Panc1 (cell line): ENCODE measurements around the gene LATS2. TPM values are rescaled to one million over a fixed set of nuclear protein-coding genes. Genes with fewer than 3 reads are reported as not detected.

ENCODE experiments used
- ATAC-seq: fragments of 200-7000 bp; cut with Tn5 transposase; 2 replicates; pipeline ENCODE4 v1.9.1; 2020; ENCODE audit warnings: mild to moderate bottlenecking, moderate library complexity
- BruUV-seq: library from RNA; stranded (reverse); fragments of 400-500 nt; replicated peaks from 2 replicates; lab custom pipeline; 2021; lab: Mats Ljungman, UMichigan
- CTCF ChIA-PET: fragments of 300-600 bp; sonication (Branson Sonifier 250); formaldehyde crosslinking; loops from one replicate; lab custom pipeline; 2022; ENCODE audit warnings: antibody characterized with exemption; lab: Charles Lee
- POLR2A ChIA-PET: fragments of 300-600 bp; sonication (Branson Sonifier 250); formaldehyde crosslinking; loops from one replicate; lab custom pipeline; 2022; ENCODE audit warnings: antibody characterized with exemption; lab: Charles Lee
- DNase-seq: peaks from one replicate; pipeline ENCODE4 v3.0.0-alpha.2; 2010; ENCODE audit warnings: low read depth, low spot score
- H3K27ac ChIP-seq: 2 replicates; pipeline ENCODE4 v1.5.1; 2011; ENCODE audit warnings: mild to moderate bottlenecking, low read length, inconsistent platforms
- H3K27me3 ChIP-seq: fragments of 200-500 bp; sonication (Bioruptor generic); 2 replicates; pipeline ENCODE4 v1.6.0; 2014; ENCODE audit warnings: low read length, inconsistent platforms; ENCODE audit not compliant: control insufficient read depth, insufficient read depth
- H3K36me3 ChIP-seq: fragments of 200-500 bp; sonication (Bioruptor generic); 2 replicates; pipeline ENCODE4 v1.5.1; 2014; ENCODE audit warnings: inconsistent platforms, mild to moderate bottlenecking, low read length, moderate library complexity; ENCODE audit not compliant: control insufficient read depth, insufficient read depth
- H3K4me1 ChIP-seq: 2 replicates; pipeline ENCODE4 v1.5.1; 2011; ENCODE audit warnings: inconsistent platforms, mild to moderate bottlenecking, low read length, moderate library complexity; ENCODE audit not compliant: control insufficient read depth, insufficient read depth
- H3K4me3 ChIP-seq, 2 experiments: 2 replicates each; pipeline ENCODE4 v1.5.1; 2011 to 2012; ENCODE audit warnings: low read depth in 2 of 2, low read length in 2 of 2, mild to moderate bottlenecking in 2 of 2, inconsistent platforms in 1 of 2, moderate library complexity in 1 of 2
- H3K9me3 ChIP-seq: fragments of 200-500 bp; sonication (Bioruptor generic); 2 replicates; pipeline ENCODE4 v1.5.1; 2014; ENCODE audit warnings: low read depth, mild to moderate bottlenecking, inconsistent platforms, low read length, moderate library complexity; ENCODE audit not compliant: control insufficient read depth, insufficient read depth
- POLR2AphosphoS5 ChIP-seq: IDR thresholded peaks from 2 replicates; pipeline ENCODE4 v1.6.1; 2012; ENCODE audit warnings: mild to moderate bottlenecking, low read depth, low read length, moderate library complexity
- SIN3A ChIP-seq: IDR thresholded peaks from 2 replicates; pipeline ENCODE4 v1.6.1; 2012; ENCODE audit warnings: low read depth, mild to moderate bottlenecking, low read length, moderate library complexity, borderline replicate concordance; ENCODE audit not compliant: insufficient read depth
- TCF7L2 ChIP-seq: IDR thresholded peaks from 2 replicates; pipeline ENCODE4 v1.6.1; 2011; ENCODE audit warnings: mild to moderate bottlenecking, low read depth, low read length, inconsistent platforms
- in situ Hi-C: cut with HindIII; loops from 2 replicates; pipeline ENCODE4 v1.10.0; 2016; ENCODE audit warnings: low sequenced_read_pairs, low pct_unique_long_range_greater_than_20kb
- intact Hi-C: fragments of 100-400 bp; cut with micrococcal nuclease; formaldehyde crosslinking; loops from one replicate; pipeline ENCODE4 v1.10.0; 2022; ENCODE audit not compliant: unreplicated experiment
- total RNA-seq: library from RNA; stranded (reverse); gene quantifications from one replicate; pipeline ENCODE4 v1.2.1, GENCODE V29; 2021; ENCODE audit not compliant: unreplicated experiment
- TF ChIP-seq, protein P1 (sequence below), 2 experiments: IDR thresholded peaks; 2 replicates each; pipeline ENCODE4 v1.6.1; 2011 to 2012; ENCODE audit warnings: low read depth in 2 of 2, control low read depth in 1 of 2, low read length in 1 of 2, mild to moderate bottlenecking in 1 of 2, moderate library complexity in 1 of 2; ENCODE audit not compliant: insufficient read depth in 1 of 2
- TF ChIP-seq, protein P2 (sequence below): fragments of 450-650 bp; IDR thresholded peaks from 2 replicates; pipeline ENCODE4 v1.5.1; 2017; ENCODE audit warnings: mild to moderate bottlenecking

Gene LATS2
- total RNA-seq, 1 experiment from 2014 or later = 24.5 TPM

DNA sequence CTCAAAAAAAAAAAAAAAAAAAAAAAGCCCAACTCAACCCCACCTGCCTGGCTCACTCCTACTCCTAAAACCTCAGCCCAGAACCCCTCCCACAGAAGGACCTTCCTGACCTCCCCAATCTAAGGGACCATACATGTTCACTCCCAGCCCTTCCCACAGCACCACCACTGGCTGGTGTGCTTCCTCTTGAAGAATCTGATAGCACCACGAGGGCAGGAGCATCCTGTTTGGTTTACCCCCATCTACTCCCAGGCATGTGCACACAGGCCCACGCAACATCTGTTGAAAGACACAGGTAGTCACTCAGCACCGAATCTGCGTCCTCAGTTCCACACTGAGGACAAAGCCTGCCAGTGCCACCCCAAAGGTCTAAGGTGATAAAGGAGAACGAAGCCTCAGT is 8.2 kb downstream of the LATS2 start:
- no peak for ATAC-seq
- Histone ChIP-seq H3K36me3 (no peaks in the 10 kb centered on the region), H3K4me3 (no peak overlapping the region), H3K9me3 (no peaks in the 10 kb centered on the region), H3K27ac (no peak overlapping the region), H3K4me1 (peaks cover 6% of the 10 kb centered on the region), H3K27me3 (no peaks in the 10 kb centered on the region)
- in situ Hi-C loops (no loop called here), intact Hi-C loops (no loop called here)
- no TSS peak for BruUV-seq
- ChIA-PET POLR2A (no interaction called here), CTCF (no interaction called here)
- DNase-seq = no peak
- TF ChIP-seq TCF7L2 (no peak), POLR2AphosphoS5 (no peak), SIN3A (no peak)
- TF ChIP-seq, protein P1, sequence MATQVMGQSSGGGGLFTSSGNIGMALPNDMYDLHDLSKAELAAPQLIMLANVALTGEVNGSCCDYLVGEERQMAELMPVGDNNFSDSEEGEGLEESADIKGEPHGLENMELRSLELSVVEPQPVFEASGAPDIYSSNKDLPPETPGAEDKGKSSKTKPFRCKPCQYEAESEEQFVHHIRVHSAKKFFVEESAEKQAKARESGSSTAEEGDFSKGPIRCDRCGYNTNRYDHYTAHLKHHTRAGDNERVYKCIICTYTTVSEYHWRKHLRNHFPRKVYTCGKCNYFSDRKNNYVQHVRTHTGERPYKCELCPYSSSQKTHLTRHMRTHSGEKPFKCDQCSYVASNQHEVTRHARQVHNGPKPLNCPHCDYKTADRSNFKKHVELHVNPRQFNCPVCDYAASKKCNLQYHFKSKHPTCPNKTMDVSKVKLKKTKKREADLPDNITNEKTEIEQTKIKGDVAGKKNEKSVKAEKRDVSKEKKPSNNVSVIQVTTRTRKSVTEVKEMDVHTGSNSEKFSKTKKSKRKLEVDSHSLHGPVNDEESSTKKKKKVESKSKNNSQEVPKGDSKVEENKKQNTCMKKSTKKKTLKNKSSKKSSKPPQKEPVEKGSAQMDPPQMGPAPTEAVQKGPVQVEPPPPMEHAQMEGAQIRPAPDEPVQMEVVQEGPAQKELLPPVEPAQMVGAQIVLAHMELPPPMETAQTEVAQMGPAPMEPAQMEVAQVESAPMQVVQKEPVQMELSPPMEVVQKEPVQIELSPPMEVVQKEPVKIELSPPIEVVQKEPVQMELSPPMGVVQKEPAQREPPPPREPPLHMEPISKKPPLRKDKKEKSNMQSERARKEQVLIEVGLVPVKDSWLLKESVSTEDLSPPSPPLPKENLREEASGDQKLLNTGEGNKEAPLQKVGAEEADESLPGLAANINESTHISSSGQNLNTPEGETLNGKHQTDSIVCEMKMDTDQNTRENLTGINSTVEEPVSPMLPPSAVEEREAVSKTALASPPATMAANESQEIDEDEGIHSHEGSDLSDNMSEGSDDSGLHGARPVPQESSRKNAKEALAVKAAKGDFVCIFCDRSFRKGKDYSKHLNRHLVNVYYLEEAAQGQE (IDR thresholded peaks at IDR 0.05; ENCODE audit: insufficient read depth in 1 of 2, low read depth in 2 of 2, low read length in 1 of 2) = no peak
- TF ChIP-seq, protein P2, sequence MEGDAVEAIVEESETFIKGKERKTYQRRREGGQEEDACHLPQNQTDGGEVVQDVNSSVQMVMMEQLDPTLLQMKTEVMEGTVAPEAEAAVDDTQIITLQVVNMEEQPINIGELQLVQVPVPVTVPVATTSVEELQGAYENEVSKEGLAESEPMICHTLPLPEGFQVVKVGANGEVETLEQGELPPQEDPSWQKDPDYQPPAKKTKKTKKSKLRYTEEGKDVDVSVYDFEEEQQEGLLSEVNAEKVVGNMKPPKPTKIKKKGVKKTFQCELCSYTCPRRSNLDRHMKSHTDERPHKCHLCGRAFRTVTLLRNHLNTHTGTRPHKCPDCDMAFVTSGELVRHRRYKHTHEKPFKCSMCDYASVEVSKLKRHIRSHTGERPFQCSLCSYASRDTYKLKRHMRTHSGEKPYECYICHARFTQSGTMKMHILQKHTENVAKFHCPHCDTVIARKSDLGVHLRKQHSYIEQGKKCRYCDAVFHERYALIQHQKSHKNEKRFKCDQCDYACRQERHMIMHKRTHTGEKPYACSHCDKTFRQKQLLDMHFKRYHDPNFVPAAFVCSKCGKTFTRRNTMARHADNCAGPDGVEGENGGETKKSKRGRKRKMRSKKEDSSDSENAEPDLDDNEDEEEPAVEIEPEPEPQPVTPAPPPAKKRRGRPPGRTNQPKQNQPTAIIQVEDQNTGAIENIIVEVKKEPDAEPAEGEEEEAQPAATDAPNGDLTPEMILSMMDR = no peak

DNA sequence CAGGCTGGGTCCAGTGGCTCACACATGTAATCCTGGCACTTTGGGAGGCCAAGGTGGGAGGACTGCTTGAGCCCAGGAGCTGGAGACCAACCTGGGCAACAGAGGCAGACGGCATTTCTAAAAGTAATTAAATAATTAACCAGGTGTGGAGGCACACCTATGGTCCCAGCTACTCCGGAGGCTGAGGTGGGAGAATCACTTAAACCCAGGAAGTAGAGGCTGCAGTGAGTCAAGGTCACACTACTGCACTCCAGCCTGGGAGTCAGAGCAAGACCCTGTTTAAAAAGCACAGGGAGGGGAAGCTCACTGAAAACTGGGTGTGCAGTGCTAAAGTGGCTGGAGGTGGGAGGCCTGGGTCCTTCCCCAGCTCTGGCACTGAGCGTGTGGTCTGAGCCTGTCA is 9.7 kb downstream of the LATS2 start:
- TF ChIP-seq TCF7L2 (no peak), POLR2AphosphoS5 (no peak), SIN3A (no peak)
- TF ChIP-seq, protein P1 (IDR thresholded peaks at IDR 0.05; ENCODE audit: insufficient read depth in 1 of 2, low read depth in 2 of 2, low read length in 1 of 2) = no peak
- TF ChIP-seq, protein P2 = no peak
- no peak for DNase-seq
- BruUV-seq = no TSS peak
- in situ Hi-C loops (no loop called here), intact Hi-C loops (no loop called here)
- ChIA-PET POLR2A (no interaction called here), CTCF (no interaction called here)
- no peaks in the 10 kb centered on the region for H3K9me3 ChIP-seq
- H3K27ac ChIP-seq = no peak overlapping the region
- H3K27me3 ChIP-seq = no peaks in the 10 kb centered on the region
- ATAC-seq = no peak
- peaks cover 2% of the 10 kb centered on the region for H3K4me1 ChIP-seq
- no peak overlapping the region for H3K4me3 ChIP-seq
- no peaks in the 10 kb centered on the region for H3K36me3 ChIP-seq
